GM23338 (cell line): ENCODE results near the gene IDUA.

Source experiments
- ETS1 ChIP-seq: IDR thresholded peaks from 2 replicates; pipeline ENCODE4 v1.6.1; 2016; ENCODE audit warnings: antibody characterized with exemption
- EZH2 ChIP-seq: fragments of 200-600 bp; sonication (generic); IDR thresholded peaks from one replicate; pipeline ENCODE4 v1.8.0; 2017; ENCODE audit warnings: antibody characterized with exemption, mild to moderate bottlenecking, low read depth; ENCODE audit not compliant: unreplicated experiment
- EZH2phosphoT487 ChIP-seq: fragments of 200-600 bp; sonication (generic); IDR thresholded peaks from one replicate; pipeline ENCODE4 v1.8.1; 2018; ENCODE audit warnings: antibody characterized with exemption; ENCODE audit not compliant: unreplicated experiment
- NANOG ChIP-seq: IDR thresholded peaks from 2 replicates; pipeline ENCODE4 v1.6.1; 2016; ENCODE audit warnings: antibody characterized with exemption, borderline replicate concordance
- POLR2AphosphoS5 ChIP-seq: IDR thresholded peaks from 2 replicates; pipeline ENCODE4 v1.6.1; 2016; ENCODE audit warnings: antibody characterized with exemption, low read depth
- REST ChIP-seq: IDR thresholded peaks from one replicate; pipeline ENCODE4 v1.6.1; 2018; ENCODE audit warnings: antibody characterized with exemption; ENCODE audit not compliant: unreplicated experiment
- STAT1 ChIP-seq: IDR thresholded peaks from one replicate; pipeline ENCODE4 v1.6.1; 2016; ENCODE audit warnings: antibody characterized with exemption; ENCODE audit not compliant: unreplicated experiment
- ZNF114 ChIP-seq: fragments of 250-450 bp; sonication (Bioruptor Pico); IDR thresholded peaks from 2 replicates; pipeline ENCODE4 v1.5.0; 2020; ENCODE audit warnings: mild to moderate bottlenecking, moderate library complexity
- TF ChIP-seq, protein P1 (sequence below), 2 experiments: fragments of 200-600 bp in 1 of 2; sonication (generic) in 1 of 2; conservative IDR thresholded peaks; 2 replicates each; pipeline versions ENCODE4 v1.5.1 to v1.6.1; 2016 to 2017; ENCODE audit warnings: antibody characterized with exemption in 2 of 2, low read depth in 2 of 2, mild to moderate bottlenecking in 2 of 2, moderate library complexity in 1 of 2

GRCh38 chr4:1027219-1027914, 40.5 kb downstream of the IDUA start:
- TF ChIP-seq, protein P1, sequence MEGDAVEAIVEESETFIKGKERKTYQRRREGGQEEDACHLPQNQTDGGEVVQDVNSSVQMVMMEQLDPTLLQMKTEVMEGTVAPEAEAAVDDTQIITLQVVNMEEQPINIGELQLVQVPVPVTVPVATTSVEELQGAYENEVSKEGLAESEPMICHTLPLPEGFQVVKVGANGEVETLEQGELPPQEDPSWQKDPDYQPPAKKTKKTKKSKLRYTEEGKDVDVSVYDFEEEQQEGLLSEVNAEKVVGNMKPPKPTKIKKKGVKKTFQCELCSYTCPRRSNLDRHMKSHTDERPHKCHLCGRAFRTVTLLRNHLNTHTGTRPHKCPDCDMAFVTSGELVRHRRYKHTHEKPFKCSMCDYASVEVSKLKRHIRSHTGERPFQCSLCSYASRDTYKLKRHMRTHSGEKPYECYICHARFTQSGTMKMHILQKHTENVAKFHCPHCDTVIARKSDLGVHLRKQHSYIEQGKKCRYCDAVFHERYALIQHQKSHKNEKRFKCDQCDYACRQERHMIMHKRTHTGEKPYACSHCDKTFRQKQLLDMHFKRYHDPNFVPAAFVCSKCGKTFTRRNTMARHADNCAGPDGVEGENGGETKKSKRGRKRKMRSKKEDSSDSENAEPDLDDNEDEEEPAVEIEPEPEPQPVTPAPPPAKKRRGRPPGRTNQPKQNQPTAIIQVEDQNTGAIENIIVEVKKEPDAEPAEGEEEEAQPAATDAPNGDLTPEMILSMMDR (conservative IDR thresholded peaks at IDR 0.05; ENCODE audit: low read depth in 2 of 2) = no peak
- TF ChIP-seq REST = no peak
- no peak for TF ChIP-seq ZNF114 (CRISPR knock-in tag)
- no peak for TF ChIP-seq ETS1
- no peak for TF ChIP-seq EZH2phosphoT487
- TF ChIP-seq NANOG = no peak
- TF ChIP-seq STAT1 = no peak
- TF ChIP-seq POLR2AphosphoS5 = no peak
- no peak for TF ChIP-seq EZH2
